A673 (cell line): Measurements from ENCODE around the gene SLC26A4.

Experiments
- CTCF ChIP-seq: fragments of 300-800, 200-600 bp; sonication (generic); conservative IDR thresholded peaks from 2 replicates; pipeline ENCODE4 v1.5.1; 2017; ENCODE audit warnings: low read depth, mild to moderate bottlenecking, antibody characterized with exemption, low read length, moderate library complexity, mixed read lengths
- EZH2 ChIP-seq: fragments of 200-600 bp; sonication (generic); IDR thresholded peaks from 2 replicates; pipeline ENCODE4 v1.6.1; 2017; ENCODE audit warnings: borderline replicate concordance, low read depth, mild to moderate bottlenecking, mixed read lengths, antibody characterized with exemption, low read length; ENCODE audit not compliant: poor library complexity, severe bottlenecking

DNA sequence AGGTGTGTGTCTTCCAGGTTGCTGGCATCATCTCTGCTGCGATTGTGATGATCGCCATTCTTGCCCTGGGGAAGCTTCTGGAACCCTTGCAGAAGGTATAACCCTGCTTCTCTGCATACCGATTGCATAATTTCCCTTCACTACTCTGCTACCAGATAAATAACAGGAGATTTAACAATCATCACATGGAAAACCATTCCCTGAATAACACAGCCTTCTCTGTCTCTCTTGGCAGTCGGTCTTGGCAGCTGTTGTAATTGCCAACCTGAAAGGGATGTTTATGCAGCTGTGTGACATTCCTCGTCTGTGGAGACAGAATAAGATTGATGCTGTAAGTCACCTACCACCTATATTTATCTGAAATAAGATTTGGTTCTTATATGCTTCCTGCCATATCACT lies 33.8 kb downstream of the SLC26A4 start:
- no peak for TF ChIP-seq CTCF
- TF ChIP-seq EZH2, result no peak
